Stomach (tissue), 9 donors: Measurements from ENCODE around the gene FOXL1. TPM values are rescaled to one million over a fixed set of nuclear protein-coding genes. Genes with fewer than 3 reads are reported as not detected.

Experiments used
- DNase-seq, 2 donors: peaks; one replicate each; pipeline versions ENCODE4 v3.0.0 to v3.0.0-alpha.2; 2013 to 2019
- H3K27ac ChIP-seq, 5 donors: fragments of 200-600 bp in 4 of 5; sonication (generic) in 4 of 5; one replicate each; pipeline ENCODE4 v1.5.1; 2013 to 2019; ENCODE audit warnings: mild to moderate bottlenecking in 1 of 5, moderate library complexity in 1 of 5
- H3K27me3 ChIP-seq, 3 donors: fragments of 200-600 bp; sonication (generic); one replicate each; pipeline ENCODE4 v1.5.1; 2017 to 2019; ENCODE audit warnings: mixed run types in 1 of 3
- H3K36me3 ChIP-seq, 4 donors: fragments of 200-600 bp; sonication (generic); 1 replicate in 3 of 4; 2 replicates in 1 of 4; pipeline ENCODE4 v1.5.1; 2016 to 2019
- H3K4me1 ChIP-seq, 4 donors: fragments of 200-600 bp; sonication (generic); one replicate each; pipeline ENCODE4 v1.5.1; 2016 to 2019
- H3K4me3 ChIP-seq, 4 donors: fragments of 200-600 bp; sonication (generic) in 3 of 4; one replicate each; pipeline ENCODE4 v1.5.1; 2016 to 2019; ENCODE audit warnings: mild to moderate bottlenecking in 1 of 4
- H3K9me3 ChIP-seq, 4 donors: fragments of 200-600 bp; sonication (generic); one replicate each; pipeline ENCODE4 v1.5.1; 2016 to 2019
- EP300 ChIP-seq: sonication (generic); formaldehyde crosslinking; IDR thresholded peaks from one replicate; pipeline ENCODE4 v1.6.1; 2017; ENCODE audit warnings: antibody characterized with exemption
- POLR2A ChIP-seq, 4 donors: fragments of 450-650 bp; IDR thresholded peaks; one replicate each; pipeline ENCODE4 v1.6.1; 2016; ENCODE audit warnings: antibody characterized with exemption in 4 of 4, control low read depth in 2 of 4, mild to moderate bottlenecking in 1 of 4, moderate library complexity in 1 of 4
- POLR2AphosphoS5 ChIP-seq, 3 donors: sonication (generic); formaldehyde crosslinking; IDR thresholded peaks; one replicate each; pipeline ENCODE4 v1.6.1; 2016; ENCODE audit warnings: antibody characterized with exemption in 3 of 3
- WGBS, 5 donors: extraction: QIAGEN DNeasy Blood & Tissue Kit in 3 of 5; methylation state at CpG; one replicate each; pipeline versions ENCODE4 v1.1.5 to v1.1.7; 2013 to 2018; 5-methylcytosine and 5-hydroxymethylcytosine counted together
- intact Hi-C: fragments of 100-400 bp; cut with DNase I; formaldehyde crosslinking; loops from one replicate; pipeline ENCODE4 v1.15.1; 2023; ENCODE audit warnings: low total_unique reads
- polyA plus RNA-seq, 3 donors: library from polyadenylated mRNA; stranded (reverse); fragments of 200-250 nt; gene quantifications; one replicate each; pipeline ENCODE4 v1.2.3, GENCODE V29; 2013
- total RNA-seq, 5 donors: library from RNA; depleted of rRNA; stranded (reverse); fragments of >200 nt; gene quantifications; one replicate each; pipeline versions ENCODE4 v1.1.0 to v1.2.3, GENCODE V29; 2014 to 2016
- TF ChIP-seq, protein P1 (sequence below), 7 experiments: fragments of 450-650 bp in 4 of 7; fragments of 200-600 bp in 3 of 7; sonication (generic) in 3 of 7; IDR thresholded peaks; one replicate each; pipeline ENCODE4 v1.5.1; 2016 to 2019; ENCODE audit warnings: antibody characterized with exemption in 7 of 7, control low read depth in 2 of 7, mild to moderate bottlenecking in 1 of 7
- donor health status: healthy with polysubstance abuse.
- donor health status: Bipolar disorder and iron deficiency.
- donor health status: healthy.

The FOXL1 gene
- total and polyA plus RNA-seq, 8 donors = 0.60 to 12.7 (median 5.2) TPM; not detected in 2

- Histone ChIP-seq H3K4me3 (no peak overlapping the region), H3K27me3 (peaks cover 35 to 100% (median 85%) of the 10 kb centered on the region in 3 donors), H3K36me3 (no peaks in the 10 kb centered on the region), H3K27ac (no peak overlapping the region), H3K4me1 (peaks cover 4 to 28% (median 18%) of the 10 kb centered on the region in 4 donors), H3K9me3 (no peaks in the 10 kb centered on the region)
- TF ChIP-seq, protein P1, sequence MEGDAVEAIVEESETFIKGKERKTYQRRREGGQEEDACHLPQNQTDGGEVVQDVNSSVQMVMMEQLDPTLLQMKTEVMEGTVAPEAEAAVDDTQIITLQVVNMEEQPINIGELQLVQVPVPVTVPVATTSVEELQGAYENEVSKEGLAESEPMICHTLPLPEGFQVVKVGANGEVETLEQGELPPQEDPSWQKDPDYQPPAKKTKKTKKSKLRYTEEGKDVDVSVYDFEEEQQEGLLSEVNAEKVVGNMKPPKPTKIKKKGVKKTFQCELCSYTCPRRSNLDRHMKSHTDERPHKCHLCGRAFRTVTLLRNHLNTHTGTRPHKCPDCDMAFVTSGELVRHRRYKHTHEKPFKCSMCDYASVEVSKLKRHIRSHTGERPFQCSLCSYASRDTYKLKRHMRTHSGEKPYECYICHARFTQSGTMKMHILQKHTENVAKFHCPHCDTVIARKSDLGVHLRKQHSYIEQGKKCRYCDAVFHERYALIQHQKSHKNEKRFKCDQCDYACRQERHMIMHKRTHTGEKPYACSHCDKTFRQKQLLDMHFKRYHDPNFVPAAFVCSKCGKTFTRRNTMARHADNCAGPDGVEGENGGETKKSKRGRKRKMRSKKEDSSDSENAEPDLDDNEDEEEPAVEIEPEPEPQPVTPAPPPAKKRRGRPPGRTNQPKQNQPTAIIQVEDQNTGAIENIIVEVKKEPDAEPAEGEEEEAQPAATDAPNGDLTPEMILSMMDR (IDR thresholded peaks at IDR 0.05) = no peak
- no peak for TF ChIP-seq EP300
- TF ChIP-seq POLR2AphosphoS5 (IDR thresholded peaks at IDR 0.05) = no peak
- no peak for TF ChIP-seq POLR2A (IDR thresholded peaks at IDR 0.05)
- 49 to 63% (median 56%) methylated on average over 28 of the region's 28 CpGs for WGBS, 5 donors
- intact Hi-C loops = no loop called here
- no peak for DNase-seq
Observed at GRCh38 chr16:86570558-86571529, 7.5 kb upstream of the FOXL1 start.

DNA sequence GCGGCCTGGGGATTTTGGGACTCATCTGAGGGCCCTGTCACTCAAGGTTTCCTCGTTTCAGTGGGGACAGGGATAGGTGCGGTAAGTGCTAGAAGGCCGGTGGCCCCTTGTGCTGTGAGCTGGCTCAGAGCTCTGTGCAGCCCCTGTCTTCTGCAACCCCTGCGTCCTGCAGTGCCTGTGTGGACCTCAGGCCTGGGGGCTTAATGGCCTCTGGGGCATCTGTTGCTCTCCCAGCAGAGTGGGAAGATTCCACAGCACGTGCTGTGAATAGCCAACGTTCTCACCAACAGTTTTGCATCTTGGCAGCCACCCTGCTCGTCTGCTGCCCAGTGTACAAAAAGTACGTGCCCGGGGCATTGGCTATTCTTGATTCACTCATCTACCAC, 6.8 kb upstream of the FOXL1 start:
- Histone ChIP-seq H3K27ac (no peak overlapping the region), H3K36me3 (no peaks in the 10 kb centered on the region), H3K9me3 (no peaks in the 10 kb centered on the region), H3K4me1 (peaks cover 9 to 28% (median 19%) of the 10 kb centered on the region in 4 donors), H3K4me3 (no peak overlapping the region), H3K27me3 (peaks cover 32 to 100% (median 85%) of the 10 kb centered on the region in 3 donors)
- DNase-seq = no peak
- TF ChIP-seq, protein P1 (IDR thresholded peaks at IDR 0.05) = no peak
- intact Hi-C loops = no loop called here
- WGBS, 5 donors = 40 to 65% (median 43%) methylated on average over 9 to 10 of the region's 10 CpGs

GRCh38 chr16:86572041-86572521, 6.3 kb upstream of the FOXL1 start:
- H3K27me3 ChIP-seq = peaks cover 32 to 100% (median 85%) of the 10 kb centered on the region in 3 donors
- H3K9me3 ChIP-seq = no peaks in the 10 kb centered on the region
- no peak overlapping the region for H3K27ac ChIP-seq
- peaks cover 3 to 28% (median 21%) of the 10 kb centered on the region in 4 donors for H3K4me1 ChIP-seq
- WGBS, 5 donors = 36 to 64% (median 43%) methylated on average over 10 to 12 of the region's 12 CpGs
- TF ChIP-seq POLR2AphosphoS5 (IDR thresholded peaks at IDR 0.05) = no peak
- TF ChIP-seq POLR2A (IDR thresholded peaks at IDR 0.05) = no peak
- TF ChIP-seq EP300 = no peak
- TF ChIP-seq, protein P1 (IDR thresholded peaks at IDR 0.05) = no peak
- H3K4me3 ChIP-seq = no peak overlapping the region
- no peak for DNase-seq
- intact Hi-C loops = no loop called here
- no peaks in the 10 kb centered on the region for H3K36me3 ChIP-seq

DNA sequence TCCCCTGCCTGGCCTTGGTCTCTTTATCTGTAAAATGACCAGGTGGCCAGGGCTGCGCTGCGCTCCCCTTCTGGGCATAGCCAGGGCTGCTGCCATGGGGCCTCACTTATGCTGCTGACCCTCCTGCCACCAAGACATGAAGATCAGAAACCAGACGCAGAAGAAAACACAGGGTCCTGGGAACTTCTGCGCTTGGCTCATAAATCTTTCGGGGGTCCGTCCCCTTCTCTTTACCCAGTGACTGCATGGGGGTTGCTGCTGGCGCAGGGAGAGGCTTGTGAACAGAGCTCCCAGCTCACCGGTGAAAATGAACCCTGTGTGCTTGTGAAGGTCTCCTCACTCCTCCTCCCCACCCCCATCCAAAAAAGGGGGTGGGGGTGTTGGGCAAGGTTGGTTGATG, 5.7 kb upstream of the FOXL1 start:
- Histone ChIP-seq H3K36me3 (no peaks in the 10 kb centered on the region), H3K27ac (no peak overlapping the region), H3K4me3 (no peak overlapping the region), H3K27me3 (peaks cover 30 to 100% (median 85%) of the 10 kb centered on the region in 3 donors), H3K4me1 (peaks cover 0 to 23% (median 19%) of the 10 kb centered on the region in 4 donors), H3K9me3 (no peaks in the 10 kb centered on the region)
- intact Hi-C loops = no loop called here
- TF ChIP-seq POLR2A (IDR thresholded peaks at IDR 0.05) (no peak), POLR2AphosphoS5 (IDR thresholded peaks at IDR 0.05) (no peak)
- no peak for DNase-seq
- whole genome bisulfite sequencing, 5 donors = 47 to 79% (median 57%) methylated on average over 7 to 8 of the region's 8 CpGs
